ENCODE results near the gene MYDGF.
A peak's percentile ranks its signal among the peaks of the same experiment; 100 is the strongest.
"Not testable (repeated sequence)": the region's sequence is repeated elsewhere in the genome, so short reads cannot be mapped to it uniquely, and the experiment has no call there.

The MYDGF gene

GRCh38 chr19:4684312-4685095 lies 14.4 kb upstream of the MYDGF start:
- Histone ChIP-seq H3K36me3 (ENCODE audit: insufficient read depth, low read depth, low read length) (peaks cover 38% of the 10 kb centered on the region), H3K9me3 (ENCODE audit: insufficient read depth, low read depth, low read length) (no peaks in the 10 kb centered on the region), H3K4me1 (ENCODE audit: insufficient read depth, low read length) (no peaks in the 10 kb centered on the region), H3K27me3 (ENCODE audit: insufficient read depth, low read length) (no peaks in the 10 kb centered on the region), H3K9ac (ENCODE audit: low read depth, low read length) (no peak overlapping the region), H3K4me3 (ENCODE audit: low read length) (no peak overlapping the region), H3K27ac (ENCODE audit: low read length) (no peak overlapping the region)

- Histone ChIP-seq H3K36me3 (ENCODE audit: insufficient read depth, low read depth, low read length) (peaks cover 27% of the 10 kb centered on the region), H3K27me3 (ENCODE audit: insufficient read depth, low read length) (no peaks in the 10 kb centered on the region), H3K9me3 (ENCODE audit: insufficient read depth, low read depth, low read length) (no peaks in the 10 kb centered on the region), H3K4me3 (ENCODE audit: low read length) (no peak overlapping the region), H3K27ac (ENCODE audit: low read length) (no peak overlapping the region), H3K9ac (ENCODE audit: low read depth, low read length) (no peak overlapping the region), H3K4me1 (ENCODE audit: insufficient read depth, low read length) (no peaks in the 10 kb centered on the region)
These were observed 12.5 kb upstream of the MYDGF start for GRCh38 chr19:4682417-4683200.

- not testable (repeated sequence) for H3K27me3 ChIP-seq (ENCODE audit: insufficient read depth, low read length); H3K9ac ChIP-seq (ENCODE audit: low read depth, low read length); H3K4me3 ChIP-seq (ENCODE audit: low read length); H3K9me3 ChIP-seq (ENCODE audit: insufficient read depth, low read depth, low read length); H3K27ac ChIP-seq (ENCODE audit: low read length); H3K4me1 ChIP-seq (ENCODE audit: insufficient read depth, low read length)
- peaks cover 19% of the 10 kb centered on the region for H3K36me3 ChIP-seq (ENCODE audit: insufficient read depth, low read depth, low read length)
These were observed 9.9 kb upstream of the MYDGF start for GRCh38 chr19:4680021-4680420.

- Histone ChIP-seq H3K4me1 (ENCODE audit: insufficient read depth, low read length) (no peaks in the 10 kb centered on the region), H3K36me3 (ENCODE audit: insufficient read depth, low read depth, low read length) (peaks cover 14% of the 10 kb centered on the region), H3K9me3 (ENCODE audit: insufficient read depth, low read depth, low read length) (no peaks in the 10 kb centered on the region), H3K4me3 (ENCODE audit: low read length) (no peak overlapping the region), H3K9ac (ENCODE audit: low read depth, low read length) (no peak overlapping the region), H3K27me3 (ENCODE audit: insufficient read depth, low read length) (no peaks in the 10 kb centered on the region), H3K27ac (ENCODE audit: low read length) (peak overlapping the region; percentile 48)
These were observed 9.0 kb upstream of the MYDGF start for GRCh38 chr19:4678881-4679790.

GRCh38 chr19:4676955-4677731 lies 7.0 kb upstream of the MYDGF start:
- Histone ChIP-seq H3K36me3 (ENCODE audit: insufficient read depth, low read depth, low read length) (peaks cover 5% of the 10 kb centered on the region; the same call in 1 of the 2 replicates), H3K9ac (ENCODE audit: low read depth, low read length) (no peak overlapping the region), H3K9me3 (ENCODE audit: insufficient read depth, low read depth, low read length) (no peaks in the 10 kb centered on the region), H3K4me1 (ENCODE audit: insufficient read depth, low read length) (no peaks in the 10 kb centered on the region), H3K4me3 (ENCODE audit: low read length) (no peak overlapping the region), H3K27ac (ENCODE audit: low read length) (no peak overlapping the region), H3K27me3 (ENCODE audit: insufficient read depth, low read length) (no peaks in the 10 kb centered on the region)

GRCh38 chr19:4675346-4675745 lies 5.2 kb upstream of the MYDGF start:
- Histone ChIP-seq H3K27me3 (ENCODE audit: insufficient read depth, low read length) (no peaks in the 10 kb centered on the region), H3K4me3 (ENCODE audit: low read length) (no peak overlapping the region), H3K9me3 (ENCODE audit: insufficient read depth, low read depth, low read length) (no peaks in the 10 kb centered on the region), H3K27ac (ENCODE audit: low read length) (no peak overlapping the region), H3K4me1 (ENCODE audit: insufficient read depth, low read length) (no peaks in the 10 kb centered on the region), H3K9ac (ENCODE audit: low read depth, low read length) (no peak overlapping the region), H3K36me3 (ENCODE audit: insufficient read depth, low read depth, low read length) (peaks cover 3% of the 10 kb centered on the region; the same call in 1 of the 2 replicates)

GRCh38 chr19:4673726-4674125 lies 3.6 kb upstream of the MYDGF start:
- Histone ChIP-seq H3K4me1 (ENCODE audit: insufficient read depth, low read length) (no peaks in the 10 kb centered on the region), H3K4me3 (ENCODE audit: low read length) (no peak overlapping the region), H3K27me3 (ENCODE audit: insufficient read depth, low read length) (no peaks in the 10 kb centered on the region), H3K36me3 (ENCODE audit: insufficient read depth, low read depth, low read length) (peaks cover 3% of the 10 kb centered on the region; the same call in 1 of the 2 replicates), H3K9me3 (ENCODE audit: insufficient read depth, low read depth, low read length) (no peaks in the 10 kb centered on the region), H3K9ac (ENCODE audit: low read depth, low read length) (no peak overlapping the region), H3K27ac (ENCODE audit: low read length) (no peak overlapping the region)

- Histone ChIP-seq H3K9me3 (ENCODE audit: insufficient read depth, low read depth, low read length) (no peaks in the 10 kb centered on the region), H3K27me3 (ENCODE audit: insufficient read depth, low read length) (no peaks in the 10 kb centered on the region), H3K9ac (ENCODE audit: low read depth, low read length) (no peak overlapping the region), H3K36me3 (ENCODE audit: insufficient read depth, low read depth, low read length) (peaks cover 8% of the 10 kb centered on the region), H3K4me3 (ENCODE audit: low read length) (no peak overlapping the region), H3K4me1 (ENCODE audit: insufficient read depth, low read length) (no peaks in the 10 kb centered on the region), H3K27ac (ENCODE audit: low read length) (no peak overlapping the region)
These were observed 3.1 kb upstream of the MYDGF start for GRCh38 chr19:4673216-4673615.

- Histone ChIP-seq H3K4me1 (ENCODE audit: insufficient read depth, low read length) (no peaks in the 10 kb centered on the region), H3K4me3 (ENCODE audit: low read length) (no peak overlapping the region), H3K27me3 (ENCODE audit: insufficient read depth, low read length) (no peaks in the 10 kb centered on the region), H3K36me3 (ENCODE audit: insufficient read depth, low read depth, low read length) (peaks cover 18% of the 10 kb centered on the region), H3K9me3 (ENCODE audit: insufficient read depth, low read depth, low read length) (no peaks in the 10 kb centered on the region), H3K9ac (ENCODE audit: low read depth, low read length) (no peak overlapping the region), H3K27ac (ENCODE audit: low read length) (no peak overlapping the region)
These were observed 1.2 kb upstream of the MYDGF start for GRCh38 chr19:4671185-4671851.

- peaks cover 34% of the 10 kb centered on the region for H3K36me3 ChIP-seq (ENCODE audit: insufficient read depth, low read depth, low read length)
- H3K27me3 ChIP-seq (ENCODE audit: insufficient read depth, low read length): no peaks in the 10 kb centered on the region
- H3K4me1 ChIP-seq (ENCODE audit: insufficient read depth, low read length): no peaks in the 10 kb centered on the region
- H3K9me3 ChIP-seq (ENCODE audit: insufficient read depth, low read depth, low read length): no peaks in the 10 kb centered on the region
- H3K27ac ChIP-seq (ENCODE audit: low read length): no peak overlapping the region
- no peak overlapping the region for H3K9ac ChIP-seq (ENCODE audit: low read depth, low read length)
- no peak overlapping the region for H3K4me3 ChIP-seq (ENCODE audit: low read length)
These were observed 5.5 kb downstream of the MYDGF start for GRCh38 chr19:4664642-4665041.
